ENCODE data around the gene CTLA4.
"Not testable (repeated sequence)": the region's sequence is repeated elsewhere in the genome, so short reads cannot be mapped to it uniquely, and the experiment has no call there.

Gene CTLA4

DNA sequence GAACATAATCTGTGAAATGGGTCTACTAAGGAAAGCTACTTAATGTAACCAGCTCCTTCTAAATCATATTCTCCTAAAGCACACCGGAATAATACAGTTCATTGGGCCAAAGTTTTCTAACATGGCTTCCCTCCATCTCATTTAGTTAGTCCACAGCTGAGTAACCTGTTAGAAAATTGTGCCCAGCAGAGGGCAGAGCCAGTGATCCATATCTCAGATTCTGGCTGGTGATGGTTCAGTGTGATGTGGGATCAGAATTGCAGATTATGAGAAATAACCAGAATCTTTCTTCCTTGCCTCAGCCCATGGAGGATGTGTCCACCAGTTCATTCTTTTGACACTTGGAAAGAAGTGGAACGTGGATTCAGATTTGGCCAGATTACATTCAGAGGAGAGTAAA is 9.4 kb upstream of the CTLA4 start:
- peak; percentile 74 for DNase-seq

DNA sequence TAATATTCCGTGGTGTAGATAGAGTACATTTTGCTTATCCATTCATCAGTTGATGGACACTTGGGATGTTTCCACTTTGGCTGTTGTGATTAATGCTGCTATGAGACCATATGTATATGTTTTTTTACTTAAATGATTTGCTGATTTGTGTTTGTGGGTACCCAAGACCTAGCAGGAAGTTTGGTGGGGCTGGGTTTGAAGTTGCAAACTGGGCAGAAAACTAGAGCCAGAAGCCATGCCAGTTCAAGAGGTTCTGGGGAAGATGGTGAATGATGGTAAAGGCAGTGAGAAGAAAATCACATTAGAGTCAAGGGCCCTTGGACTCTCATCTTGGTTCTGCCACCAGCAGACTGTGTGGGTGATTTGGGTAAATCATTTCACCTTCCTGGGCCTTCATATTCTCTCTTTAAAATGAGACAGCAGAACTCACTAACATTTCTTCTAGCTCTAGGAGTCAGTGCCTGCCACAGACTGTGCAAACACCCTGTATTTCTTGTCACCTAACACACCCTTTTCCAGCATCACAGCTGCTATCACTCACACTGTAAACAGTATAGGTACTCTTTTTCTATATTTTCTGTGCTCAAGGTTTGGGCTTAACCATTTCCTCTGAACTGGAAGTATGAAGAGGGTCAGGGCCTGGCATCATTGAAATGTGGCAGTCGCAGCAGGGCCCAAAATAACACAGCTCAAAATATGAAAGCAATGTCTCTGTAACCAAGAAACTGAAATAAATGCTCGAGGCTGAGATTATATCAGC is 8.4 kb upstream of the CTLA4 start:
- no peak for DNase-seq

DNA sequence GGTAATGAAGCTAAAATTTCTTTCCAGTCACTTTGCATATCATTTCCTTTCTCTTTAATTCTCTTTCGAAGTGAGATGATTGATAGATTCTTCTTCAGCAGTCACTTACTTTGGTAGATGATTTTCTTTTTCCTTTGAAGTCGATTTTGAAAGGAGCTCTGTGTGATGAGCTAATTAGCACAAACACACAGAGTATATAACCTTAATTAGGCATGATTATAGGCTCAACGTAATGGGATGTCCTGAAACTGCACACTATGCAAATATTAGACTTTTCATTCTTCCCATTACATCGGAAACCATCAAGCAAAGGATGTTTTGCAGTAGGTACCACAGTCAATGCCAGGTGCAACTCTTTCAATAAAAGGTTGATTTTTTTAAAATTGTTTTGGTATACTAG is 6.4 kb upstream of the CTLA4 start:
- no peak for DNase-seq

DNA sequence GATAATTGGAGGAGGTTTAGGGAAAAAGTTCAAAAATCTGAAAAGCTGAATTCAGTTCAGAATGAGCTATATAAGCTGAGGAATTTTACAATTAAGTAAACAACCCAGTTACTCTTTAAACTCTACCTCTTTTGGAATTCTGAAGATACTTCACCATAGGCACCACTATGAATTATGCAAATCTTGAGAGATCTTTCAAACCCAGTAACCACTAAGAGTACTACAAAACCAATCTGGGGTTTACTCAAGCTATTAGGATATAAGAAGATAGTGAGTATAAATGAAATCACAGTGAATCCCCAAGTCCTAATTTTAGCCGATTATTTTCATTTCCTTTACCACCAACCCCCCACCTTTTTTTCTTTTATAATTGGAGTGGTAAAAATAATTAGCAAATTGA is 6.0 kb upstream of the CTLA4 start:
- no peak for DNase-seq

DNA sequence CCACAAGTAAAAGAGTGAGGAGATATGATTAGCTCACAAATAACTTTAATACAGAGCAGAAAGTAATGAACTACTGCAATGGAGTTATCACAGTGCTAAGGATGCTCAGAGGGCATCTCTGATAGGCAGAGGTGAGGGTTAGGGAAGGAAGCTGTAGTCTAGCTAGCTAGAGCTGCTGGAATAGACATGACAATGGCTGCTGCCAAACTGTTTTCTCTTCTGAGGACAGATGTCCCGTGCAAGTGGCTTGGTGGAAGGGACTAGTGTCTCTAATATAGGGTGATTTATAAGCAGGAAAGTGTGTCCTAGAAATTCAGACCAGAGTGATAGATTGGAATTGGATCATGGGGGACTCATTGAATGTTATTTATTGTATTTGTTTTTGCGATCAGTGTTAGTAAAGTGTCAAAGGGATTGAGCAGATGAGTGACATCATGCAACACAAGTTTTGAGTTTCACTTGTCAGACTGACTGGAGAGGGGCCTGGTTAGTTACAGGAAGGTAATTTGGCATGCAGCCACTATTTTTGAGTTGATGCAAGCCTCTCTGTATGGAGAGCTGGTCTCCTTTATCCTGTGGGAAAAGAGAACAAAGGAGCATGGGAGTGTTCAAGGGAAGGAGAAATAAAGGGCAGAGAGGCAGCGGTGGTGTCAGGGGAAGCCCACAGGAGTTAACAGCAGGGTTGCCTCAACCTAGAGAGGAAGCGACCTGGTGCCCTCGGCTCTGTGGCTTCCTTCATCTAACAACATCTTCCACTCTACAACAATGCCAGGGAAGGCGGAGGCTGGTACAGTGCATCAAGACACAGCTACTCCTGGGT is 1.9 kb downstream of the CTLA4 start:
- DNase-seq, result peak; percentile 82

DNA sequence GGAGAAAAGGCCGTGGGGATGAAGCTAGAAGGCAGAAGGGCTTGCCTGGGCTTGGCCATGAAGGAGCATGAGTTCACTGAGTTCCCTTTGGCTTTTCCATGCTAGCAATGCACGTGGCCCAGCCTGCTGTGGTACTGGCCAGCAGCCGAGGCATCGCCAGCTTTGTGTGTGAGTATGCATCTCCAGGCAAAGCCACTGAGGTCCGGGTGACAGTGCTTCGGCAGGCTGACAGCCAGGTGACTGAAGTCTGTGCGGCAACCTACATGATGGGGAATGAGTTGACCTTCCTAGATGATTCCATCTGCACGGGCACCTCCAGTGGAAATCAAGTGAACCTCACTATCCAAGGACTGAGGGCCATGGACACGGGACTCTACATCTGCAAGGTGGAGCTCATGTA is 2.9 kb downstream of the CTLA4 start:
- DNase-seq, result no peak

GRCh38 chr2:203870941-203871340 is 3.4 kb downstream of the CTLA4 start:
- no peak for DNase-seq

DNA sequence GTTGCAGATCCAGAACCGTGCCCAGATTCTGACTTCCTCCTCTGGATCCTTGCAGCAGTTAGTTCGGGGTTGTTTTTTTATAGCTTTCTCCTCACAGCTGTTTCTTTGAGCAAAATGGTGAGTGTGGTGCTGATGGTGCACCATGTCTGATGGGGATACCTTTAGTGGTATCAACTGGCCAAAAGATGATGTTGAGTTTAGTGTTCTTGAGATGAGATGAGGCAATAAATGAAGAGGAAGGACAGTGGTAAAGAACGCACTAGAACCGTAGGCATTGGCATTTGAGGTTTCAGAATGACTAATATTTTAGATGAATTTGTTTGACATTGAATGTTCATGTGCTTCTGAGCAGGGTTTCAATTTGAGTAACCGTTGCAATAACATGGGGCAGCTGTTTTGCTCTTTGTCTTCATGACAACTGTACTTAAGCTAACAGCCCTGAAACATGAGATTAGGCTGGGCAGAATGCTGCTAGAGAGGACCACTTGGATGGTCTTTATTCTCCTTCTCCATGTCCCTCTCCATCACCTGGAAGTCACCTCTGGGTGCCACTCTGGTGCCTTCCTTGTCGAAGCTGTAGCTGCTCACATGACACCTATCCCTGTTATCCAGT is 3.9 kb downstream of the CTLA4 start:
- no peak for DNase-seq

GRCh38 chr2:203873461-203873860 is 5.9 kb downstream of the CTLA4 start:
- DNase-seq, result no peak

DNA sequence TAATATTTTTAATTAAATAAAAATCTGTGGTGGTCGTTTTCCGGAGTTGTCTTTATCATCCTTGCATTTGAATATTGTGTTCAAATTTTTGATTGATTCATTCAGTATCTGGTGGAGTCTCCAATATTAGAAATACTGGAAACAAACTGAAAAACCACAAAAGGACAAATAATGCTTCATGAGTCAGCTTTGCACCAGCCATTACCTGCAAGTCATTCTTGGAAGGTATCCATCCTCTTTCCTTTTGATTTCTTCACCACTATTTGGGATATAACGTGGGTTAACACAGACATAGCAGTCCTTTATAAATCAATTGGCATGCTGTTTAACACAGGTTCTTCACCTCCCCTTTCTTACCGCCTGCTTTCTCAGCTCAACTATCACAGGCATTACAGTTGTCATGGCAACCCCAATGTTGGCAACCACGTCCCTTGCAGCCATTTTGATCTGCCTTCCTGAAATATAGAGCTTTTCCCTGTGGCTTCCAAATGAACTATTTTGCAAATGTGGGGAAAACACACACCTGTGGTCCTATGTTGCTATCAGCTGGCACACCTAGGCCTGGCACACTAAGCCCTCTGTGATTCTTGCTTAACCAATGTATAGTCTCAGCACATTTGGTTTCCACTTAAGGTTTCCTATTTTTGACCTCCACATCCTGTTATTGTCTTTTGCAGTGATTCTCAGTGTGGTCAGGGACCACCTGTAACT is 6.5 kb downstream of the CTLA4 start:
- DNase-seq, result no peak

DNA sequence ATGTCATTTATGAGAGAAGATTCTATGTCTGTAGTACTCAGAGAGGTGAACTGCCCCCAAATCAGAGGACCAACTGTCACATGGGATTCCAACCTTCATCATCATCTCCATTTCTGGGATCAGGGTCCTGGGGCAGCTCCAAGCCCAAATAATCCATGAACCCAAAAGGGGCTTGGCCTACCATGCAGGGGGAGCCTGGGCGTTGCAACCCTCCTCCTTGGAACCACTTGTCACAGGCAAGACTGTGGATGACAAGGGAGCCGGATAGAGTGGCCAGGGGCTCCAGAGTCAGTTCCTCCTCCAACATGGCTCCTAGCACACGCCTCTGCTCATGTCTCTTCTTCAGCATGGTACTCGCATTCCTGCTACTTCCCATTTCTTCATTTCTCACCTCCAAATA is 7.9 kb downstream of the CTLA4 start:
- no peak for DNase-seq

GRCh38 chr2:203876328-203876727 is 8.8 kb downstream of the CTLA4 start:
- no peak for DNase-seq

DNA sequence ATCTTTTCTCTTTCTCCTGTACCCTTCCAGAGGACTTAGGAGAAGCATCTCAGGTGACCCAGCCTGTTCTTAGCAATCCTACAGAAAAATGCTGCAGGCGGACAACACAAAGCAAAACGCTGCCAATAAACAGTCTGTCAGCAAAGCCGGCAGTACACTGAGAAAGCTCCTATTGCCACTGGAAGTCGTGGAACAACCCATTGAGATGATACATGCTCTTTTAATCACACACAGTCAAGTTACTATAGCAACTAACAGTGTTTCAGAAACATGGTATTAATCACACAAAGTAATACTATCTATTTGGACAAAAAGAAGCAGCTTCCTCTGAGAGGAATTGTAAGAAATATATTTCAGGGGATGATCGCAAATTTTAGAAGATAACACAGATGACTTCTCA is 10.5 kb downstream of the CTLA4 start:
- DNase-seq, result no peak

DNA sequence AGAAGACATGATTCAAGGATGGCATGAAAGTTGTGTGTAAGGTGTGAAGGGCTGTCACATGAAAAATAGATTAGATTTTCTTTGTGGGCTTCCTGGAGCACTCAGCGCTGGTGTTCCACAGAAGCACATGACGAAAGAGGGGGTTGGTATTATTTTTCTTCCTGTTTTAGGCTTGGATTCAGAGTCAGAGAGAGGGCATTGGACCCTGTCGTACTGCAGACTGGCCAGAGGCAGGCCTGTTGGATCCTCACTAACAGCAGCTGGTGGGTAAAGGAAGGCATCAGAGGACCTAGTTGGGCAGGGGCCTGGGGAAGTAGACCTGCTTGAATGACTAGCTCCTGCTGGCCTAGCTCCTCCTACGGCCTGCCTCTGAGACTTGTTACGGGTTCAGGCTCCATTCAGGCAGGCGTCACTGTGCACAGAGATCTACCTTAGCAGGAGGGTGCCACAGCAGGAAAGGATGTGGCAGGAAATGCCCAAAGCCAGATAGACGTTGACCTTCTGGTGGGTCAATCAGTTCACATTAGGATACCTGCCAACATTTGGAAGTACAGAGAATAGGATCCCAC is 13.1 kb downstream of the CTLA4 start:
- no peak for DNase-seq

GRCh38 chr2:203881185-203881584 is 13.6 kb downstream of the CTLA4 start:
- DNase-seq, result not testable (repeated sequence)

DNA sequence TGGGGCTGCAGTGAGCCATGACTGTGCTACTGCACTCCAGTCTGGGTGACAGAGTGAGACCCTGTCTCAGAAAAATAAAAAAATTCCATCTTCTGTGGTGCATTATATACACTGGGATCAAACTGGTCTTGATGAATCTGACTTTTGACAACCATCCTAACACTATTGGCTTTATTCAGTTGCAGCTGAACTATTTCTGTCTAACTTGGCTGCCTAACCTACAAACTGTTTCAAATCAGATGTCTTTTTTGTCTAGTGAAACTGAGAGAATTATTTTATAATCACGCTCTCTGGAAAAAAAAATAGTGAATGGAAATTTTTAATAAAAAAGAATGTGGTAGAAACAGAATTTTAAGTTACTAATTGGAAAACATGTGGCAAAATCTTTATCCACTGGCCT is 15.0 kb downstream of the CTLA4 start:
- no peak for DNase-seq

DNA sequence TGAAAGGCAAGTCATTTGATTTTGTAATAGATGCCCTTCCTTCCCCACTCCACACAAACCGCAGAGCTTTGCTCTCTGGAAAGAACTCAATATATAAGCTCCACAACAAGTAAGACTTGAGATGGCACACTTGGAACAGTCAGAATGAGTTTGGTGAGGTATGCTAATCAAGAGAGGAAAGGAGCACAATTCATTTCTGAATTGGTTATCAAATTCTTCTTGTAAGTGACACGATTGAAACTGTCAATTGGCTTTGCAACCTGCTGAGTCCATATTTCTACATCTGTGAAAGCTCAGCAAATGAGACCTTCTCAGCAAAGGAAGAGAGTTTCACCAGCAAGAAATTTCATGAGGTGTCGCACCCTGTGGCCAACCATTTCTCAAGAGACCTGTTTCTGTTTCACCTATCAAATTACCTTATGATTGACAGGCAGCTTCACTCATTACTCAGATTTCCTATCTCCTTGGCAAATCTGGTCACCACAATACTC is 19.1 kb downstream of the CTLA4 start:
- DNase-seq, result no peak

- no peak for DNase-seq
Measured at GRCh38 chr2:203887677-203888076, 20.1 kb downstream of the CTLA4 start.

GRCh38 chr2:203889542-203889941 is 22.0 kb downstream of the CTLA4 start:
- DNase-seq, result no peak

DNA sequence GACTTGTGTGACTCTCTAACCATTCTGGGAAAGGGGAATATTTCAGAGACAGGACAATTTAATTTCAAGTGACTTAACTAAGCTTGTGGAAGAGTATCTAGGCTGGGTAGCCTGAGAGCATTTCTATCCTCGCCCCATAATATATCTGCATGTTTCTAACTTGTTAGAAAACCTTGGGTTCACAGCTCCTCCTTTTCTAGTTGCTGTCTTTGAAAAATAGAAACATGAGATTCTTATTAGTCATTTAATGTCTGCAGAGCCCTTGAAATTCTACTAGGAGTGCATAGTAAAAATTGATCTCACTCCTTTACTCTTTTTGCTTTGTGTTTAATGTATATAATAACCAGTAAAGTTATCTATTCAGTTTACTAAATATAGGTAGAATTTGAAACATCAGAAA is 22.4 kb downstream of the CTLA4 start:
- DNase-seq, result no peak

DNA sequence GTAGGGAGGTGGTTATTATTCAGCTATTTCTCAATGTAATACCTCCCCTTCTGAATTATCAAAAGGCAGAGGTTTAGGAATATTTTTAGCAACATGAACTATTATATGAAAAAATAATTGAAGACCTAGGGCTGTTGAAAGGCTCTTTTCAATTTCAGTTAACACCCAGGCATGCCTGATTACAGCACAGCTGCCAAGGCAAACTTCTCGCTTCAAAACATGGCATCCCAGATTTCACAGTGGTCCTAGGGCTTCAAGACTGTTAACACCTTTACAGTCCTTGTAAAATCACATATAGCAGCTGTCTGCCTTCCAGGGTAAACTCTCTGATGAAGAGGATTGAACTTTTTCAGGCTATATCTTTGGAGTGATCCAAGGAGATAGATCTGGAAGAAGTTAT is 23.2 kb downstream of the CTLA4 start:
- no peak for DNase-seq

DNA sequence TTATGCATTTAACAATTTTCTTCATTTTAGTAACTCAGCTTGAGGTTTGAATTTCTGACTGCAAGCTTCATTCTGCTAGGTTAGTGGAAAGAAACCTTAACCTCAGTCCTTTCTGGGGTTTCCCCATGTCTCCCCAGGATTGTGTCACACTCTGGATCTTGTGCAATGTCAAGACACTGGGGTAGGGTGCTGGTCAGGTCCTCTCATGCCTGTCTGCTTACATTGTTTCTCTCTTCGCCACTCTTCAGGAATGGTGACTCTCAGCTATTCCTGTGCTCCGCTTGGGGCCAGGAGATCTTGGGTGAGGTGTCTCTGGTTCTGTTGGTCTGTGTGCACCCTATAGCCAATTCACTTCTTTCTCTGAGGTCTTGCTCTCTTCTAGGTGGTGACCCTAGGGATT is 23.9 kb downstream of the CTLA4 start:
- DNase-seq, result no peak

DNA sequence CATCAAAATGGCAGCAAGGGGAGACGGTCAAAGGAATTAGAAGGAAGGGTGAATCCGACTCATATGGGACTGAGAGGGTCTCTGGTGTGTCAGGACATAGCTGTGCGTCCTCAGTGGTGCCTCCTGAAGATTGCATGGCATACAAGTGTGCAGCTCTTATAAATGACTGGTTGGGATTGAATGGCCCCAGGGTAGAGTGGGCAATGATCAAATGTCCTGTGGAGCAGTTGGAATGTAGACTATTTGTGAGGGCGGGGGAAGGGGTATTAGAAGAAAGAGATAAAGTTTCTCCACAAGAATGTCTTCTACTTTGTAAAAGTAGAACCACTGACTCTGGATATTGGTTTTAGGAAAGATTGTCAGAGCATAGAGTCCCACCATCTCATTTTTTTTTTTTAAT is 24.6 kb downstream of the CTLA4 start:
- DNase-seq, result no peak
